ENCODE data around the gene URI1.

DNA sequence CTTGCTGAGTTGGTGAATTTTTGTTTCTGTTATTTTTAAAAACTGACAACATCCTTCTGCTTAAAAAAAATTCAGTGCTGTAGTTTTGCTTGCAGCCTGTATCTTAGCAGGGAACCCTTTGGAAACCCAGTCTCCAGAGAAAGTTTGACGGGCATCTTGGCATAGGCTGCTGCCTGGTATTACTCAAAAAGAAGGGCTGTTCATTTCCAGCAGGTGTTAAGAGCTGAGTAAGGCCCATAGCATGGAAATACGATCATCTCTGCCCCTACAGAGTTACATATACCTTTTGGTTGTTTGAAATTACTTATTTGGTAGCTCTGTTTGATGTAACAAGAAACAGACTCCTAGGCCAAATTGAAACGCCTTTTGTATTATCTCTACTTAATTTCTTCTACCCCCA, 41.5 kb downstream of the URI1 start:
- TF ChIP-seq, protein P1, sequence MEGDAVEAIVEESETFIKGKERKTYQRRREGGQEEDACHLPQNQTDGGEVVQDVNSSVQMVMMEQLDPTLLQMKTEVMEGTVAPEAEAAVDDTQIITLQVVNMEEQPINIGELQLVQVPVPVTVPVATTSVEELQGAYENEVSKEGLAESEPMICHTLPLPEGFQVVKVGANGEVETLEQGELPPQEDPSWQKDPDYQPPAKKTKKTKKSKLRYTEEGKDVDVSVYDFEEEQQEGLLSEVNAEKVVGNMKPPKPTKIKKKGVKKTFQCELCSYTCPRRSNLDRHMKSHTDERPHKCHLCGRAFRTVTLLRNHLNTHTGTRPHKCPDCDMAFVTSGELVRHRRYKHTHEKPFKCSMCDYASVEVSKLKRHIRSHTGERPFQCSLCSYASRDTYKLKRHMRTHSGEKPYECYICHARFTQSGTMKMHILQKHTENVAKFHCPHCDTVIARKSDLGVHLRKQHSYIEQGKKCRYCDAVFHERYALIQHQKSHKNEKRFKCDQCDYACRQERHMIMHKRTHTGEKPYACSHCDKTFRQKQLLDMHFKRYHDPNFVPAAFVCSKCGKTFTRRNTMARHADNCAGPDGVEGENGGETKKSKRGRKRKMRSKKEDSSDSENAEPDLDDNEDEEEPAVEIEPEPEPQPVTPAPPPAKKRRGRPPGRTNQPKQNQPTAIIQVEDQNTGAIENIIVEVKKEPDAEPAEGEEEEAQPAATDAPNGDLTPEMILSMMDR (IDR thresholded peaks at IDR 0.05) = no peak
- TF ChIP-seq POLR2A (IDR thresholded peaks at IDR 0.05) = no peak
